WERI-Rb-1 (cell line): Measurements from ENCODE around the gene SETD5.
A peak's percentile ranks its signal among the peaks of the same experiment; 100 is the strongest.

Experiments used
- DNase-seq: peaks from one replicate; pipeline ENCODE4 v3.0.0-alpha.2; 2020
- H3K27ac ChIP-seq: fragments of 250-450 bp; sonication (Bioruptor Pico); 2 replicates; pipeline ENCODE4 v1.5.1; 2020; ENCODE audit warnings: mild to moderate bottlenecking, moderate library complexity
- H3K27me3 ChIP-seq: fragments of 250-450 bp; sonication (Bioruptor Pico); 2 replicates; pipeline ENCODE4 v1.5.1; 2021; ENCODE audit warnings: mild to moderate bottlenecking, low read depth, moderate library complexity; ENCODE audit not compliant: insufficient read depth, severe bottlenecking
- H3K36me3 ChIP-seq: fragments of 250-450 bp; sonication (Bioruptor Pico); 2 replicates; pipeline ENCODE4 v1.5.1; 2020; ENCODE audit warnings: mild to moderate bottlenecking, moderate library complexity
- H3K4me3 ChIP-seq: 2 replicates; pipeline ENCODE4 v1.5.1; 2011; ENCODE audit warnings: low read depth, mild to moderate bottlenecking, control low read depth, low read length
- H3K9me3 ChIP-seq: fragments of 250-450 bp; sonication (Bioruptor Pico); 2 replicates; pipeline ENCODE4 v1.5.1; 2021; ENCODE audit warnings: mild to moderate bottlenecking, moderate library complexity; ENCODE audit not compliant: severe bottlenecking
- TF ChIP-seq, protein P1 (sequence below): IDR thresholded peaks from 2 replicates; pipeline ENCODE4 v1.5.1; 2011; ENCODE audit warnings: low read depth, mild to moderate bottlenecking, control low read depth, inconsistent platforms, low read length

SETD5 gene

DNA sequence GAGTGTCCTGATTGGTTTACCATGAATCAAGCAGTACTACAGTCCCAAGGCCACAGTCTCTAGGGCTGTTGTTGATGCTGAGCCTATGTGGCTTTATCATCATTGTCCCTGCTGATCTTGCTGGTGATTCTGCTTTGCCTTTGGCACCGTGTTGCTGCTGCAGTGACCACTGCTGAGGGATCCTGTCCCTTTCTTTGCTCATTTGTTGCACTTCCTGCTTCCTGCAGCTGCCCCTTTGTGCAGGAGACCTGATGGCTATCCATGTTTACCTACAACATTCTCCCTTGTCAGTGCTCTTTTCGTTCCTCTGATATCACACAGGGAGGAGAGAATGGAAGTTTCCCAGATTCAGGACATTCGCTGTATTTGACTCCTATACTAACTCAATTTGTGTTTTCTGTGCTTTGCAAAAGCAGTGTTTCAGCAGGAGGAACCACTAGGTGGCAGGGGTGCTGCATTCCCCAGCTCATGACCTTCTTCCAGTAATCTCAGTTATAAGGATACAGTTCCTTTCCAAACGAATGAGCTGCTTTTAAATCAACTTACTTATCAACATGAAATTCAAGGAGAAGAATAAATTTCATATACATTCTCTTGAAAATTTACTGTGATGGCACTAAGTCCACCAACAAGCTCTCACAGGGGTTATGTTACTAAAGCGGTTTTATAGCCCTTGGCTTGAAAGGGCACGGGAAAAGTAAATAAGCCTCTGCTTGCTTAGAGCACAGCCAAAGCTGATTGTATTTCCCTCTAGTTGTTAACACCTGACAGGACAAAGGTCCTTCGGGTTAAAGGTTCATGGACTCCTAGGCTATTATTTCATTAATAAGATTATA, 44.3 kb upstream of the SETD5 start:
- TF ChIP-seq, protein P1, sequence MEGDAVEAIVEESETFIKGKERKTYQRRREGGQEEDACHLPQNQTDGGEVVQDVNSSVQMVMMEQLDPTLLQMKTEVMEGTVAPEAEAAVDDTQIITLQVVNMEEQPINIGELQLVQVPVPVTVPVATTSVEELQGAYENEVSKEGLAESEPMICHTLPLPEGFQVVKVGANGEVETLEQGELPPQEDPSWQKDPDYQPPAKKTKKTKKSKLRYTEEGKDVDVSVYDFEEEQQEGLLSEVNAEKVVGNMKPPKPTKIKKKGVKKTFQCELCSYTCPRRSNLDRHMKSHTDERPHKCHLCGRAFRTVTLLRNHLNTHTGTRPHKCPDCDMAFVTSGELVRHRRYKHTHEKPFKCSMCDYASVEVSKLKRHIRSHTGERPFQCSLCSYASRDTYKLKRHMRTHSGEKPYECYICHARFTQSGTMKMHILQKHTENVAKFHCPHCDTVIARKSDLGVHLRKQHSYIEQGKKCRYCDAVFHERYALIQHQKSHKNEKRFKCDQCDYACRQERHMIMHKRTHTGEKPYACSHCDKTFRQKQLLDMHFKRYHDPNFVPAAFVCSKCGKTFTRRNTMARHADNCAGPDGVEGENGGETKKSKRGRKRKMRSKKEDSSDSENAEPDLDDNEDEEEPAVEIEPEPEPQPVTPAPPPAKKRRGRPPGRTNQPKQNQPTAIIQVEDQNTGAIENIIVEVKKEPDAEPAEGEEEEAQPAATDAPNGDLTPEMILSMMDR = peak; percentile 88
- Histone ChIP-seq H3K9me3 (no peaks in the 10 kb centered on the region), H3K27me3 (no peaks in the 10 kb centered on the region), H3K36me3 (no peaks in the 10 kb centered on the region; the same call in 1 of the 2 replicates), H3K4me3 (no peak overlapping the region), H3K27ac (no peak overlapping the region)
- peak; percentile 71 for DNase-seq

DNA sequence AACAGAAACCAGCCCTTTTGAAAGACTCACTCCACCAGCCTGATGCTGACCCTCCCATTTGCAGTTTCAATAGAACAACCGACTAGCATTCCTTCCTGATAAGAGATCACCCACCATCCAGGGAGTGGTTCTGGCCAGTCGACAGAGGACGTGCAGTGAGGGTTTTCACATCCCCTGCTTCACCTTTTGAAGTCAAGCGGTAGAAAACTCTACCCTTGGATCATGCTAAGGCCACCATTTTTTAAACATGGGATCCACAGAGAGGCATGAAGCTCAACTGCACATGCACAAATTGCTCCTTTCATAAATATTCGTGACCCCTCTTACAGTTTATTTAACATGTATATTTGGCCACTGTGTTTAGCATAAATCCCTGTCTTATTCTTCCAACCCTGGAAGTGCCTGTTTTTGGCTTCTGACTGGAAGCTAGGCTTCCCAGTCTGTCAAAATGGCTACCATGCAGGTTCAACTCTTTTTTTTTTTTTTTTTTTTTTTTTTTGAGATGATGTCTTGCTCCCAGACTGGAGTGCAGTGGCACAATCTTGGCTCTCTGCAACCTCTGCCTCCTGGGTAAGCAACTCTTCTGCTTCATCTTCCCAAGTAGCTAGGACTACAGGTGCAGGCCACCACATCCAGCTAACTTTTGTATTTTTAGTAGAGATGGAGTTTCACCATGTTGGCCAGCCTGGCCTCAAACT, 35.6 kb upstream of the SETD5 start:
- no peak for DNase-seq
- TF ChIP-seq, protein P1 = no peak
- H3K27ac ChIP-seq = peak overlapping the region; percentile 85
- peak overlapping the region; percentile 53 for H3K4me3 ChIP-seq
- no peaks in the 10 kb centered on the region for H3K27me3 ChIP-seq
- H3K9me3 ChIP-seq = no peaks in the 10 kb centered on the region
- peaks cover 19% of the 10 kb centered on the region for H3K36me3 ChIP-seq

GRCh38 chr3:9362731-9363530, 34.5 kb upstream of the SETD5 start, which contains the start of gene THUMPD3:
Gene THUMPD3 (plus strand): TSS chr3:9363054. CDS start chr3:9365069, 2,015 bp downstream.
- TF ChIP-seq, protein P1 = no peak
- Histone ChIP-seq H3K4me3 (peak within 1 kb of the TSS; percentile 53), H3K36me3 (peaks cover 30% of the 10 kb centered on the region), H3K9me3 (no peaks in the 10 kb centered on the region), H3K27me3 (no peaks in the 10 kb centered on the region), H3K27ac (peak within 1 kb of the TSS; percentile 85)
- DNase-seq = peak; percentile 93

GRCh38 chr3:9369508-9369907, 27.9 kb upstream of the SETD5 start:
- Histone ChIP-seq H3K27ac (no peak overlapping the region), H3K36me3 (peaks cover 90% of the 10 kb centered on the region), H3K4me3 (no peak overlapping the region), H3K27me3 (no peaks in the 10 kb centered on the region), H3K9me3 (no peaks in the 10 kb centered on the region)
- DNase-seq = no peak
- TF ChIP-seq, protein P1 = no peak

- TF ChIP-seq, protein P1 = no peak
- H3K27ac ChIP-seq = no peak overlapping the region
- no peak for DNase-seq
- no peaks in the 10 kb centered on the region for H3K9me3 ChIP-seq
- no peak overlapping the region for H3K4me3 ChIP-seq
- H3K36me3 ChIP-seq = peaks cover 79% of the 10 kb centered on the region
- no peaks in the 10 kb centered on the region for H3K27me3 ChIP-seq
Observed at GRCh38 chr3:9373465-9373864, 23.9 kb upstream of the SETD5 start.
